Peyer's patch (tissue), 4 donors: ENCODE measurements around the gene DMP1.

Source experiments
- POLR2A ChIP-seq, 2 donors: fragments of 450-650 bp; IDR thresholded peaks; one replicate each; pipeline ENCODE4 v1.5.1; 2017; ENCODE audit warnings: antibody characterized with exemption in 2 of 2, mild to moderate bottlenecking in 2 of 2, moderate library complexity in 2 of 2
- TF ChIP-seq, protein P1 (sequence below), 6 experiments: fragments of 450-650 bp in 4 of 6; fragments of 200-600 bp in 2 of 6; sonication (generic) in 1 of 6; IDR thresholded peaks; one replicate each; pipeline ENCODE4 v1.5.1; 2017 to 2019; ENCODE audit warnings: antibody characterized with exemption in 6 of 6, mild to moderate bottlenecking in 3 of 6, moderate library complexity in 1 of 6

GRCh38 chr4:87698394-87698793 is 48.3 kb downstream of the DMP1 start:
- TF ChIP-seq, protein P1, sequence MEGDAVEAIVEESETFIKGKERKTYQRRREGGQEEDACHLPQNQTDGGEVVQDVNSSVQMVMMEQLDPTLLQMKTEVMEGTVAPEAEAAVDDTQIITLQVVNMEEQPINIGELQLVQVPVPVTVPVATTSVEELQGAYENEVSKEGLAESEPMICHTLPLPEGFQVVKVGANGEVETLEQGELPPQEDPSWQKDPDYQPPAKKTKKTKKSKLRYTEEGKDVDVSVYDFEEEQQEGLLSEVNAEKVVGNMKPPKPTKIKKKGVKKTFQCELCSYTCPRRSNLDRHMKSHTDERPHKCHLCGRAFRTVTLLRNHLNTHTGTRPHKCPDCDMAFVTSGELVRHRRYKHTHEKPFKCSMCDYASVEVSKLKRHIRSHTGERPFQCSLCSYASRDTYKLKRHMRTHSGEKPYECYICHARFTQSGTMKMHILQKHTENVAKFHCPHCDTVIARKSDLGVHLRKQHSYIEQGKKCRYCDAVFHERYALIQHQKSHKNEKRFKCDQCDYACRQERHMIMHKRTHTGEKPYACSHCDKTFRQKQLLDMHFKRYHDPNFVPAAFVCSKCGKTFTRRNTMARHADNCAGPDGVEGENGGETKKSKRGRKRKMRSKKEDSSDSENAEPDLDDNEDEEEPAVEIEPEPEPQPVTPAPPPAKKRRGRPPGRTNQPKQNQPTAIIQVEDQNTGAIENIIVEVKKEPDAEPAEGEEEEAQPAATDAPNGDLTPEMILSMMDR (IDR thresholded peaks at IDR 0.05): no peak
- TF ChIP-seq POLR2A (IDR thresholded peaks at IDR 0.05): no peak
